ENCODE data around the gene HAL. TPM values are rescaled to one million over a fixed set of nuclear protein-coding genes. Genes with fewer than 3 reads are reported as not detected.
"Not testable (repeated sequence)": the region's sequence is repeated elsewhere in the genome, so short reads cannot be mapped to it uniquely, and the experiment has no call there.

HAL gene
- total RNA-seq, 1 donor from 2014 or later: not detected

- H3K27me3 ChIP-seq (ENCODE audit: low read depth): no peaks in the 10 kb centered on the region
- H3K9me3 ChIP-seq (replicated peaks): no peaks in the 10 kb centered on the region
- H3K4me1 ChIP-seq: no peaks in the 10 kb centered on the region
- H3K4me3 ChIP-seq: no peak overlapping the region
- no peak for DNase-seq
- intact Hi-C loops (cut with micrococcal nuclease): no loop called here
- TF ChIP-seq CTCF (IDR thresholded peaks at IDR 0.05; ENCODE audit: borderline replicate concordance): no peak
- no peaks in the 10 kb centered on the region for H3K36me3 ChIP-seq
- no peak overlapping the region for H3K27ac ChIP-seq (replicated peaks)
These were observed 20.7 kb downstream of the HAL start for GRCh38 chr12:95975491-95975890.

GRCh38 chr12:95974358-95974757 lies 21.8 kb downstream of the HAL start:
- no peaks in the 10 kb centered on the region for H3K9me3 ChIP-seq (replicated peaks)
- TF ChIP-seq CTCF (IDR thresholded peaks at IDR 0.05; ENCODE audit: borderline replicate concordance): no peak
- H3K4me1 ChIP-seq: no peaks in the 10 kb centered on the region
- no peaks in the 10 kb centered on the region for H3K36me3 ChIP-seq
- DNase-seq: no peak
- intact Hi-C loops (cut with micrococcal nuclease): no loop called here
- no peaks in the 10 kb centered on the region for H3K27me3 ChIP-seq (ENCODE audit: low read depth)
- no peak overlapping the region for H3K27ac ChIP-seq (replicated peaks)
- no peak overlapping the region for H3K4me3 ChIP-seq

- H3K27ac ChIP-seq (replicated peaks): no peak overlapping the region
- DNase-seq: no peak
- intact Hi-C loops (cut with micrococcal nuclease): no loop called here
- TF ChIP-seq CTCF (IDR thresholded peaks at IDR 0.05; ENCODE audit: borderline replicate concordance): no peak
- H3K4me1 ChIP-seq: no peaks in the 10 kb centered on the region
- H3K4me3 ChIP-seq: no peak overlapping the region
- no peaks in the 10 kb centered on the region for H3K9me3 ChIP-seq (replicated peaks)
- H3K27me3 ChIP-seq (ENCODE audit: low read depth): no peaks in the 10 kb centered on the region
- no peaks in the 10 kb centered on the region for H3K36me3 ChIP-seq
These were observed 23.2 kb downstream of the HAL start for GRCh38 chr12:95972832-95973456.

GRCh38 chr12:95970905-95971304 lies 25.2 kb downstream of the HAL start:
- Histone ChIP-seq H3K27me3 (ENCODE audit: low read depth) (no peaks in the 10 kb centered on the region), H3K9me3 (replicated peaks) (no peaks in the 10 kb centered on the region), H3K4me1 (no peaks in the 10 kb centered on the region), H3K4me3 (no peak overlapping the region), H3K27ac (replicated peaks) (no peak overlapping the region), H3K36me3 (no peaks in the 10 kb centered on the region)
- intact Hi-C loops (cut with micrococcal nuclease): no loop called here
- no peak for DNase-seq
- TF ChIP-seq CTCF (IDR thresholded peaks at IDR 0.05; ENCODE audit: borderline replicate concordance): no peak

GRCh38 chr12:95969116-95969515 lies 27.0 kb downstream of the HAL start:
- H3K9me3 ChIP-seq (replicated peaks); H3K4me3 ChIP-seq; intact Hi-C loops (cut with micrococcal nuclease); H3K36me3 ChIP-seq; DNase-seq; H3K27ac ChIP-seq (replicated peaks); H3K27me3 ChIP-seq (ENCODE audit: low read depth); H3K4me1 ChIP-seq: not testable (repeated sequence)

GRCh38 chr12:95967301-95967700 lies 28.8 kb downstream of the HAL start:
- Histone ChIP-seq H3K4me3 (no peak overlapping the region), H3K4me1 (no peaks in the 10 kb centered on the region), H3K9me3 (replicated peaks) (no peaks in the 10 kb centered on the region), H3K27me3 (ENCODE audit: low read depth) (no peaks in the 10 kb centered on the region), H3K27ac (replicated peaks) (no peak overlapping the region), H3K36me3 (no peaks in the 10 kb centered on the region)
- no peak for TF ChIP-seq CTCF (IDR thresholded peaks at IDR 0.05; ENCODE audit: borderline replicate concordance)
- DNase-seq: no peak
- intact Hi-C loops (cut with micrococcal nuclease): no loop called here

Data from left ventricle myocardium inferior (tissue), 1 donor.